HG02885 (cell line): ENCODE data around the gene APOLD1.
"Not testable (repeated sequence)": the region's sequence is repeated elsewhere in the genome, so short reads cannot be mapped to it uniquely, and the experiment has no call there.

Experiments
- ATAC-seq: cut with Tn5 transposase; IDR thresholded peaks from one replicate; pipeline ENCODE4 v1.9.1; 2021; ENCODE audit warnings: mild to moderate bottlenecking; ENCODE audit not compliant: unreplicated experiment, poor library complexity

The APOLD1 gene, protein sequence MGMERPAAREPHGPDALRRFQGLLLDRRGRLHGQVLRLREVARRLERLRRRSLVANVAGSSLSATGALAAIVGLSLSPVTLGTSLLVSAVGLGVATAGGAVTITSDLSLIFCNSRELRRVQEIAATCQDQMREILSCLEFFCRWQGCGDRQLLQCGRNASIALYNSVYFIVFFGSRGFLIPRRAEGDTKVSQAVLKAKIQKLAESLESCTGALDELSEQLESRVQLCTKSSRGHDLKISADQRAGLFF

DNA sequence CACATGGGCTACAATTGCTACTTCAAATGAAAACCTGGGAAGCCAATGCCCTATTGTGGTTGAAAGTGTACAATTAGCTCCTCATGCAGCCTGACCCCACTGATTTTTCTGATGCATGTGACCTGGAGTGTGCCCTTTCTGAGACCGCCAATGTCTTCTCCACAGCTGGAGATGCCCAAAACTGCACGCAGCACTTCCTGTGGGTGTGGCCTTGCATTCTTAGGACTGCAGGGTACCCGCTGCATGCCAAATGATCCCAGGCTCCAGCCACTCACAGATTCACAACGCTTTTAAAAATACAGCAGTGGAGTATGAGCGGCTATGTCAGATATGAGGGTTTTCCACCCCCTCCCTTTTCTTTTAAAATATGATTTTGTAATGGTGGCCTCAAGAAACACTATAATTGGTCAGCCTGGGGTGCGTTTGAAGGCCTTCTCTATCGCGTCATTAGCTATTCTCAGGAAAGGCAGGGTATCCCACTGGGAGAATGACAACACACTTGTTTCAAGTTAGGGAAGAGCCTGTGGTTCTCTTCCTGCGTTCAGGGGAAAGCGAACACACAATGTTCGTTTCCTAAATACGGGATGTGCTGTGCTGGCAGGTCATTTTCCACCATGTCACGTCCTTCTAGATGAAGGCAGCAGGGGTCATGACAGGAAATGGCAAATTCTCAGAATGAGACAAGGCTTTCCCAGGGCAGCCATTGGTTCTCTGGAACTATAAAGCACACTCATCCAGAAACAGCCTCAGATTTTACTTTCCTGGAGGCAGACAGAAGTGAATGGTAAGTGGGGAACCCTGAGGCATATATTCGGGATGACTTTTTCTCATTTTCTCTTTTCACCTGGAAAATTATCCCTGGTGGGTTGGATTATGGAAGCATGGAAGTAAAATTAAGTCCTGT, at the start of gene APOLD1:
APOLD1 (plus strand) TSS at position 749 of the 904 bp plus-strand sequence; CDS start at position 782, 33 bp downstream.
- ATAC-seq = no peak

DNA sequence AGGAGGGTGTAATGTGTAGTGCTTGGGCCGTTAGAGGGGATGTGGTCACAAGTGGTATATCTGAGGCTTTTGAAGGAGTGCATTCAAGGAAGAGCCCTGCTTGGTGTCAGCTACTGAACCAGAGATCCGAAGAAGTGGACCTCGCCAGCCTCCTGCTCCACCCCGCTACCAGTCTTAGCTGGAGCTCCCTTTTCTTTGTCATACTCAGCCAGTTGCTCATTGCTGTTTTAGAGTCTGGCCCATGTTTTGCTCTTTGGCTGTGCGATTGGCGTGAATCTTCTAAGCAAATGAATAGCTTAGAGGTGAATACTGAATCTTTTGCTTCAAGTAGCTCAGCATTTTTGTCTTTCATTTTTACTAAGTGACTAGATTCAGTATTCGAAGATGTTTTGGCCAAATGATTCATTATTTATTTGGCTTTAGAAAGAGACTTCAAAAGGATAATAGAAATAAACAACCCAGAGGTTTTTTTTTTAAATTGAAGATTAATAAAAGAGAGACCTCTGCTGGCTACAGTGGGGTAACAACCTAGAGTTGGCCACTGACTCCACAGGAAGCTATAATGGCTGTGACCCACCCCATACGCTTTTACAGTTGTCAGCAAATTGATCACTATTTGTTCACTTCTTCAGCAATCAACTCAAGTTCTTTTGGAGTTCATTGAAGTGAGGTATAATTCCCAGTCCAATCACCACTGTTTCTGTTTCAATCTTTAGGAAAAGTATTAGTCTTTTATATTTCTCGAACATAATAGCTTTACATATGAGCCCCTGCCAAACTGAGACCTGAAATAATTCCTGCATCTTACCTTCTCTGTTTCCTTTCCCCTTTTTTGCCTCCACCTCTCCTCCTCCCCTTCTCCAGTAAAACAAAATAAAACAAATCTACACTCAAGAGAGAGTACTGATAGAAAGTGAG, 48.4 kb upstream of the APOLD1 start:
- peak; percentile 81 for ATAC-seq

DNA sequence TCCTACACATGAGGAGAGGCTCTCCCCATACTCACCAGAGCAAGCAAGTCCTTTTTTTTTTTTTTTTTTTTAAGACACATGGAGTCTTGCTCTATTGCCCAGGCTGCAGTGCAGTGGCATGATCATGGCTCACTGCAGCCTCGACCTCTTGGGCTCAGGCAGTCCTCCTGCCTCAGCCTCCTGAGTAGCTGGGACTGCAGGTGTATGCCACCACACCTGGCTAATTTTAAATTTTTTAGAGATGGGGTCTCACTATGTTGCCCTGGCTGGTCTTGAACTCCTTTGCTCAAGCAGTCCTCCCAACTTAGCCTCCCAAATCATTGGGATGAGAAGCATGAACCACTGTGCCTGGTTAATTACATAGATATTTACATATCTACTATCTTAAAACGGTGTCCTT, 47.3 kb upstream of the APOLD1 start:
- not testable (repeated sequence) for ATAC-seq

DNA sequence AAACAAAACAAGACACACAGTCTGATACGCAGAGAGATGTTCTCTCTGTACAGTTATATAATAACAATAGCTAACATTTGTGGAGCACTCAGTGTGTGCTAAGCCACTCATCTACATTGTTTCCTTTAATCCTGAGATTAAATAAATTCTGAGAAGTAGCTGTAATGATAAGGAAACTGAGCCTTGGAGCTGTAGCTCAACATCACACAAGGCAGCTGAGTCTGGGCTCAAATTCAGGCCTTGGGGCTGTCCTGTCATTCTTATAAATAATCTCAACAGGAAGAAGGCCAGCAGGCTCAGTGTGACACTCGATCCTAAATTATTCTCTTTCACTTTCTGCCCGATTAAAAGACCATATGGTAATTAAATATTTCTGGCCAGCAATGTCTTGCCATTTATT, 43.8 kb upstream of the APOLD1 start:
- ATAC-seq = no peak

DNA sequence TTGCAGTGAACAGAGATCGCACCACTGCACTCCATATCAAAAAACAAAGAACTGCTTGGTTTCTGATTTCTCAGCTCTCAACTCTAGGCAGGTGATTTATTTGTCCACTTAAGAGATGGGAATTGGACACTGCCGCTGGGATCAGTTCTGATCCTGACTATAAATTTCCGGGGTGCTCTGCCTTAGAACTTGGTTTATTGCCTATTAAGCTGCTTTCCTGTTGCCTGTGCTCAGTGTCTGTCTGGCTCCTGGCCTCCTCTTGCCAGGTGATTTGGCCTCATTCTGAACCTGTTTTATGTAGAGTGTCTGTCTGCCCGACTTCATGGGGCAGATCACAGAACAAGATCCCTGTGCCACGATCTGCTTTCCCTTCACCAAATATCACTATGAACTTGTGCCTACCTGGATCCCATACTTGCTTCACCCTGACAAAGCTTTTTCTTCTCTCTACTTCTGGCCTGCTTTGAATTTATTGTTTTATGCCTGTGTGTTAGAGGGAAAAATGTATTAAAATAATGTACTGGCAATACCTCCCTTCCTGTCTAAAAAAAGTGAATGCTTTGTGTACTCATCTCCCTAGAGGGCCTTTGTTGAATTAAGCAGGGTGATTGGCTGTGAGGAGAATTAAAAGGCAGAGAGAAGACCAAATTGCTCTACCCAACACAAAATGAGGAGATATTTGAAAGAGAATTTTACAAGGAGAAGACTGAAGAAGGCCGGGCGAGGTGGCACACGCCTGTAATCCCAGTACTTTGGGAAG, 40.7 kb upstream of the APOLD1 start:
- no peak for ATAC-seq

DNA sequence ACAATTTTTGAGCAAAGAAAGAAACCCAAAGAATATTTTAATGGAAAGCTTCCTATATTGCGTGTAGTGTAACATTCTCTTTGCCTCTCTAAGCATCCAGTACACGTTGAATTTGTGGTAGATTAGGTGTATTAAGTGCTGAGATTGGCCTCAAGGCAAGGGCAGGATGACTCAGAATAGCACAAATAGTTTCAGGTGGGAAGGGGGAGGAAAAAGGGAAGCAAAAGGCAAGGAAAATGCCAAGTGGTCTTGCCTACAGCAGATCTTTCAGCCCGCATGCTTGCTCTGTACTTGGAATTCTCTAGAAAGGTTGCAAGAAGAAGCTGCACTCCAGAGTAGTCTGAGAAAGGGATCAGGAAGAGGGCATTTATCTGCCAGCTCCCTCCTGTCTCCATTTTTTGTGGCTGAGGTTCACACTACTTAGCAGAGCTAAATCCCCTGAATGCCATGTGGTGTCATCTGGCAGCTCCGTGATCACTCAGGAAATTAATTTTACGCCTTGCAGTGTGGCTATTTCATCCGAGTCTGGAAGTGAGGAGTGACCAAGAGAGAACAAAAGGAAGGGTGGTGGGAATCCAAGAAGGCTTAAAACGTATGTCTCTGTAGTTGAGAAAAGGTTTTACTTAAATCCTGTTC, 39.8 kb upstream of the APOLD1 start:
- no peak for ATAC-seq

DNA sequence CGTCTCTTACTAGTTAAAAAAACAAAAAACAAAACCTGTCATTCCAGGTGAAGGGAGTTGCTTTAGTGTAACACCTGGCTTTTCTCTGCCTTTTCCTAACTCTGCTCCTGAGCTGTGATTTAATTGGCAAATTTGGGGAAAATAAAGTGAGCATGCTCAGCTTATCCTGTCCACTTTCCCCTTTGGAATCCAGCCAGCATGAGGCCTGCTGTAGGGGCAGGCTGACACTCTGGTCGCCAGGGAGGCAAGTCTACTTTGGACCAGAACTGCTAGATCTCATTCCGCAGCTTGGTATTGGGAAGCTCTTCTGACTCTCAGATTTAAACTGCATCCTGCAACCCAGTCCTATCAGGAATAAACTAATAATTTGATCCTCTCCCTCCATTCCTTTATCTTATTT, 38.2 kb upstream of the APOLD1 start:
- ATAC-seq = no peak

DNA sequence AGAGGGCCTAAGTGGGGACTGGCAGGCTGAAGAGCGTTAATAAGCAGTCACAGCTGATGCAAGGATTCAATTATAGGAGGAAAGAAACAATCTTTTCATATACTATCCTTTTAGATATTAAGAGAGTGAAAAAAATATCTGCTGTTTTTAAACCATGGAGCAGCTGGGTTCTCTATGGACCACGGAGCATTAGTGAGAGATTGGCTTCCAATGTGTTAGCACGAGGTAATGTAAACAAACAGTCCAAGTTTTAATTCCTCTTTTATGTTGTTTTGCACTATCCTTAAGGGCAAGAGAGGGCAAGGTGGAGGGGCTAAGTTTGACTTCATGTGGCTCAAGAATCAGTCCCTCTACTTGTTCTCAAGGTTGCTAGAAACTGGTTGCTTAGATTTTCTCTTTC, 37.4 kb upstream of the APOLD1 start:
- ATAC-seq = no peak

DNA sequence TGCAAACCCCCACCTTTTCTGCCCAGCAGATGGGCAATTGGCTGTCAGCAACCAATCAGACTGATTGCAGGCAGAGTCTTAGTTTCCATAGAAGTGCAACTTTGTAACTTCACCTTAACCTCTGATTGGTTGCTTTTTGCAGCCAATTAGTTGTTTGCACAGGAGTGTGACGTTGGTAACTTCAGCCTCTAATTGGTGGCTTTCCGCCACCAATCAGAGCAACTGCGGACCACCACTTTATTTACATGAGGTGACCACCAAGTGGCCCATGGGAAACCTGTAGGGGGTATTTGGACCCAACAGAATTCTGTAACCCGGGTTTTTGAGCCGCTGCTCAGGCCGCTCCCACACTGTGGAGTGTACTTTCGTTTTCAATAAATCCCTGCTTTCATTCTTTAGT, 36.0 kb upstream of the APOLD1 start:
- no peak for ATAC-seq

DNA sequence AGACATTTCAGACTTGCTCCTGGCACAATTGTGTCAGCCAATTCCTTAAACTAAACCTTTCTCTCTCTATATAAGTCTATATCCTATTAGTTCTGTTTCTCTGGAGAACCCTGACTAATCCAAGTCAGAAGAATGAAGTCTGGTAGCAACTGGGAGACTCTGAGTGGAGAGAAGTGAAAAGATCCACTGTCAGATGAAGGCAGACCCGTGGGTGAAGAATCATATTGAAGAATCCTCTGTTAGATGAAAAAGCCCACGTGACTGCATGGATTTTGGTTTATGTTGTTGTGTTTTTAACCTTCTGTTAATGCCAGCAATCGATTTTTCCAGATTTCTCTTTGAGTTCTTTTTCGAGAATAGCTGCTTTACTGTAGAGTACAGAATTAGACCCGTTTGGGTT, 29.5 kb upstream of the APOLD1 start:
- no peak for ATAC-seq

DNA sequence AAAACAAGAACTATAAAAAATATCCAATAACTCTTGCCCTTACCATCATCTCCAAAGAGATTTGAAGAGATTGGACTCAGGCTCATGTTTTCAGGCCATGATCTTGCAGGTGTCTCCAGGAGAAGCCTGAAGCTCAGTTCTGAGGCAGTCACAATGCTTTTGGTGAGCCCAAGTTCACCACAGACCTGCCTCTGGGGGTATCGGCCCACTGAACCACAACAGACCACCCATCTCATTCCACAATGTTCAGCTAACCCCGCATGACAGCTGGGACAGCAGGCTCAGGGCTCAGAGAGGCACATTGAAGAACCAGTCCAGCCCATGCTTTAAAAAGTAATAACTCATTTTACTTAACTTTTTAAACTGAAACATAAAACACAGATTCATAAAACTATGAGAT, 28.3 kb upstream of the APOLD1 start:
- no peak for ATAC-seq

DNA sequence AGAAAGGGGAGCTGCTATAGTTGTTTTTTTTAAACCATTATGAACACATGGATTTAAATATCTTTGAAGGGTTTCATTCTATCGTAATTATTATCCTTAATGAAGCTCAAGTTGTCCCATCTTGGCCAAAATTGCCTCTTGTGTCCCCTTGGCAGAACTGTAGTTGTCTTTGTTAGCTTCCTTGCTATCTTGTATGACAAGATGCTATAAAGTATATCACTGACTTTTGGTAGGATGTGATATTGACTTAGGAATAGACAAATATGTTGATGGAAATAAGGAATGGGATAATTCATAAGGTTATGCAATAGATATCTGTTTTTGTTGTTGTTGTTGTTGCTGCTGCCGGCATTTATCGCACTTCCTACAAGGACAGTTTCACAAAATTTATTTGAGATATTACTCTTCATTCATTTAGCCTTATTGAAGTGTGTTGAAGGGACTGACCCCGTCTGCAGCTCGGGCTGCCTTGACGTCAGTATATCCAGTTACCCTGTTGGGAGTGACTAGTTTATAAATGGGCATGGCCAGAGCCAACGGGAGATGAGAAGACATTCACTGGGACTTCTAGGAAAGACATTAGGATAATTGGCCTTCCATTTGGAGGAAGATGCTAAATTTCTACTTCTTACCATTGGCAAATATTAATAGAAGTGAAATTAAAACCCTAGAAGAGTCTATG, 26.1 kb upstream of the APOLD1 start:
- no peak for ATAC-seq

DNA sequence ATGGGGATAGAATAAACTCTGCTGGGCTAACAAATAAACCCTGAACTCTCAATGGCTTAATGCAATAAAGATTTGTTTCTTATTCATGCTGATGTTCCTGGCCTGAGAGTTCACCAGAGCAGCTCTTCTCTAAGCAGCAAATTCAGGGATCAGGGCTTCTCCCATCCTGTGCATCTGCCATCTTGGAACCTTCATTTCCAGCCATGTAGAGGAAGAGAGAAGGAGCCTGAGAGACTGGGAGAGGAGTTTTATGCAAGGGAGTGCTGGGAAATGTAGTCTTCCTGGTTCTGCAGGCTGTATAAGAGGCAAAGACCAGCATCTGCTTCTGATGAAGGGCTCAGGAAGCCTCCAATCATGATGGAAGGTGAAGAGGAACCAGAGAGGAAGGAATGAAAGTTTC, 20.6 kb upstream of the APOLD1 start:
- no peak for ATAC-seq

DNA sequence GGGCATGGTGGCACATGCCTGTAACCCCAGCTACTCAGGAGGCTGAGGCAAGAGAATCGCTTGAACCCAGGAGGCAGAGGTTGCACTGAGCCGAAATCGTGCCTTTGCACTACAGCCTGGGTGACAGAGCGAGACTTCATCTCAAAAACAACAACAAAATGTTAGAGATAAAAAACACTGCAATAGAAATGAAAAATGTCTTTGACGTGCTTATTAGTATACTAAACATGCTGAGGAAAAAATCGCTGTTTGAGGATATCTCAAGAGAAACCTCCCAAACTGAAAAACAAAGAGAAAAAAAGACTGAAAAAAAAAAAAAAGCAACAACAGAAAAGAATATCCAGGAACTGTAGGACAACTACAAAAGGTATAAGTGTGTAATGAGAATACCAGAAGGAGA, 15.2 kb upstream of the APOLD1 start:
- no peak for ATAC-seq

DNA sequence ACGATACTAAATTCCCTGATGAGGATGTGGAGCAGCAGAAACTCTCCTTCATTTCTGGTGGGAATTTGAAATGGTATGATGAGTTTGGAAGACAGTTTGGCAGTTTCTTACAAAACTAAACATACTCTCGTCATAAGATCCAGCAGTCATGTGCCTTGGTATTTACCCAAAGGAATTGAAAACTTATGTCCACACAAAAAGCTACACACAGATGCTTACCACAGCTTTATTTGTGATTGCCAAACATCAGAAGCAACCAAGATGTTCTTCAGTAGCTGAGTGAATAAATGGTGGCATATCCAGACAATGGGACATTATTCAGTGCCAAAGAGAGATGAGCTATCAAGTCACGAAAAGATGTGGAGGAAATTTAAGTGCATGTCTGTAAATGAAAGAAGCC, 10.7 kb upstream of the APOLD1 start:
- no peak for ATAC-seq

DNA sequence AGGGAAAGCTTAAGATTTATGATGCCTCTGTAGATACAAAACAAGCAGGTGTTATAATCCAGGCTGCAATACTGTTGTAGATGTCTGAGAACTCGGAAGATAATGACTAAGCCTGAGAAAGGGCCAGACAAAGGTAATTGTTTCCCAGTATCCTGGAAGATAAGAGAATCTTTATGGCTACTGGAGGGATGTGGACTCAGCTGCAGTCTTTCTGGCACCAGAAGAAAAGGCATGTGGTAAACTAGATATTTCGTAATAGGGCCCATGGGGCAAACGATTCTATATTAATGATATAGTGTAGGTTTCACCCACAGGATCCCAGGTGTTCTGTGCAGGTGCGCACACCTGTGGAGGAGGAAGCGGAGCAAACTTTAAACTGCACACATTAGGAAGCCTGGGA, 9.2 kb upstream of the APOLD1 start:
- ATAC-seq = no peak

DNA sequence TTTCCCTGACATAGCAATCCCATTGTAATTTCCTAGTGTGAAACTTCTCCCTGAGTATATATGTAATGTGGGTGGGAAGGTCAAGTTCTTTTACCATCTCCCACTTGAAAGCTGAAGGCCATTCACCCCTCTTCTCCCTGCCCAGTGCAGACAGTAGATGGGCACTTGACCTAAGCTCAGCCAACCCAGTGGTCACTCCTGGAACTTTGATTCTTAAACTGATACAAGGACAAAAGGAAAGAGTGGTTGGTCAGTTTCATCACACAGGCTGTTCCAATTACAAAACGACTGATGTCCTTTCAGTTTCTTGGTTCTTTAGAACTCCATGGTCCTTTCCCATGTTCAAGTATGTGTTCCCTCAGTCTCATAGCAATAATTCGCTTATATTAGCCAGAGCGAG, 8.4 kb upstream of the APOLD1 start:
- no peak for ATAC-seq

DNA sequence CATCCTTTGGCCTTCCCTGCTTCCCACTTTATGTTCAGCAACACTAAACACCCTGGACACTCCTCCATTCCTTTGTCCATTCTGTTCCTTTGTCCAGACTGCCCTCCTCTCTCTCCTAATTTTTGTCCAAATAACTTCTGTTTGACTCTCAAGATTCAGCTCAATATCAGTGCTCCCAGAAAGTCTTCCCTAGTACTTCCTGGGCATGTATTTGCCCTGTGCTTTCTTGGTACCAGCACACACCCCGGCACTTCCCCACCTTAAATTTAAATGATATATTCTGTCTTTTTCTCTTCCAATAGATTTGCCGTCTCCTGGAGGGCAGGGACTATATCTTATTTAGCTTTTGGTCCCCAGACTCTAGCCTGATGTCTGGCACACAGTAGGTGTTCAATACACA, 6.5 kb upstream of the APOLD1 start:
- no peak for ATAC-seq

DNA sequence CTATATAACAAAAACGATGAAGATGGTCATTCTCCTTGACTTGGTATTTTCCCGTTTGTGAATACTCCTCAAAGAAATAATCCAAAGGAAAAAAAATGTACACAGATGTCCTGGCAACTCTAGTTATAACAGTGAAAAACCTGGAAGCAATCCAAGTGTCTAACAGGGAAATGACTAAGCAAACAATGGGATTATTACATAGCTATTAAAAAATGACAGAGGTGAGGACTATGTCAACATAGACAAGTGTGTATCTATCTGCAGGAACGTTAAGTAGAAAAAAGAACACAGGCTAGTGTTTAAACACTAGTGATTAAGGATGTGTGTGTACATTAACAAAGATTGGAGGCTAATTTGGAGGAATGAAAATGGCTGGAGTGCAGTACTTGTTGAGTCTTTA, 5.9 kb upstream of the APOLD1 start:
- no peak for ATAC-seq
